ENCODE data around the gene KRT16. TPM values are rescaled to one million over a fixed set of nuclear protein-coding genes. Genes with fewer than 3 reads are reported as not detected.
"Not testable (repeated sequence)": the region's sequence is repeated elsewhere in the genome, so short reads cannot be mapped to it uniquely, and the experiment has no call there.

The KRT16 gene
- total RNA-seq (2021; ENCODE audit: unreplicated experiment) (0.61 TPM), Bru-seq, nascent RNA (percentile 22 among the genes with signal in this experiment), BruChase-seq, experiment 1, labeled RNA remaining after a 6-hour chase (percentile 36 among the genes with signal in this experiment), BruChase-seq, experiment 2, labeled RNA remaining after a 2-hour chase (percentile 21 among the genes with signal in this experiment)
- polyA plus RNA-seq (2012): 3.0 and 4.7 TPM in 2 replicates
- long read RNA-seq, partial matches to known transcripts: 0 of 1 reads
- long read RNA-seq, other reads (novel, unspliced or antisense): 1 of 1 reads

GRCh38 chr17:41612376-41613160, at the start of gene KRT16:
TSS of gene KRT16 (minus strand) at chr17:41612767. CDS start at chr17:41612688, 79 bp downstream.
- Histone ChIP-seq H2AFZ (ENCODE audit: low read depth, low read length, poor library complexity, severe bottlenecking) (peak within 1 kb of the TSS; percentile 76), H3K27ac (ENCODE audit: low read depth, low read length) (0 out of 2 replicates have a peak within 1 kb of the TSS, but pooled peaks have one; percentile 16), H3K4me1 (ENCODE audit: control insufficient read depth in 1 of 2, insufficient read depth in 2 of 2, low read length in 2 of 2) (peaks cover 2 to 18% of the 10 kb centered on the region in 2 experiments; a peak in 3 of 4 replicates), H3K4me3 (replicated peaks in 1 of 2; ENCODE audit: low read depth in 1 of 2, low read length in 2 of 2) (peak within 1 kb of the TSS in 1 of 2 experiments; percentile 28; a peak in 1 of 4 replicates), H3K9ac (ENCODE audit: low read length) (peak within 1 kb of the TSS; percentile 24; the same call in 1 of the 2 replicates), H3K4me2 (ENCODE audit: low read length) (peak within 1 kb of the TSS; percentile 67)
- H3K27me3 ChIP-seq (ENCODE audit: insufficient read depth, low read length); POLR2A ChIA-PET; RAD21 ChIA-PET (ENCODE audit: low non-redundant PET in 1 of 2, low total read pairs in 2 of 2, uncharacterized antibody in 2 of 2, unreplicated experiment in 2 of 2); H4K20me1 ChIP-seq (ENCODE audit: insufficient read depth); H3K36me3 ChIP-seq (ENCODE audit: control insufficient read depth in 1 of 2, insufficient read depth in 2 of 2, low read length in 2 of 2); H3K79me2 ChIP-seq (ENCODE audit: insufficient read depth, low read length); intact Hi-C loops (cut with micrococcal nuclease); CTCF ChIA-PET; BruUV-seq (replicated peaks); H3K9me3 ChIP-seq (ENCODE audit: control insufficient read depth in 1 of 2, insufficient read depth in 1 of 2, low read depth in 1 of 2, low read length in 2 of 2); H3K9me2 ChIP-seq (ENCODE audit: insufficient read depth): not testable (repeated sequence)
- peak; percentile 32 for DNase-seq (ENCODE audit: low read depth, low spot score)
- TF ChIP-seq FOSL1 (IDR thresholded peaks at IDR 0.05; ENCODE audit: low read depth): peak; percentile 43
- ATAC-seq: peak; percentile 91

GRCh38 chr17:41660221-41660711, 47.7 kb upstream of the KRT16 start:
- ChIA-PET CTCF (interaction anchor here (7.4 to 8.7 kb wide), 2 partner anchors 10 to 110 kb away, joined by 203 to 217 read pairs; no protein-coding TSS in a partner anchor), POLR2A (no interaction called here), RAD21 (ENCODE audit: low non-redundant PET in 1 of 2, low total read pairs in 2 of 2, uncharacterized antibody in 2 of 2, unreplicated experiment in 2 of 2) (interaction anchor here (0.5 to 1.4 kb wide), 3 partner anchors 9 to 111 kb away, joined by 5 to 6 read pairs (median 5); no protein-coding TSS in a partner anchor)
- Histone ChIP-seq H3K4me3 (replicated peaks in 1 of 2; ENCODE audit: low read depth in 1 of 2, low read length in 2 of 2) (no peak overlapping the region), H3K27ac (ENCODE audit: low read depth, low read length) (no peak overlapping the region), H4K20me1 (ENCODE audit: insufficient read depth) (no peaks in the 10 kb centered on the region), H3K9me3 (ENCODE audit: control insufficient read depth in 1 of 2, insufficient read depth in 1 of 2, low read depth in 1 of 2, low read length in 2 of 2) (no peaks in the 10 kb centered on the region), H3K36me3 (ENCODE audit: control insufficient read depth in 1 of 2, insufficient read depth in 2 of 2, low read length in 2 of 2) (no peaks in the 10 kb centered on the region), H3K79me2 (ENCODE audit: insufficient read depth, low read length) (no peaks in the 10 kb centered on the region), H3K9me2 (ENCODE audit: insufficient read depth) (no peaks in the 10 kb centered on the region), H3K4me2 (ENCODE audit: low read length) (no peak overlapping the region), H3K4me1 (ENCODE audit: control insufficient read depth in 1 of 2, insufficient read depth in 2 of 2, low read length in 2 of 2) (peaks cover 6 to 59% of the 10 kb centered on the region in 2 experiments), H2AFZ (ENCODE audit: low read depth, low read length, poor library complexity, severe bottlenecking) (no peak overlapping the region), H3K27me3 (ENCODE audit: insufficient read depth, low read length) (no peaks in the 10 kb centered on the region), H3K9ac (ENCODE audit: low read length) (no peak overlapping the region)
- ATAC-seq: no peak
- intact Hi-C loops (cut with micrococcal nuclease): no loop called here
- no peak for DNase-seq (ENCODE audit: low read depth, low spot score)
- no TSS peak for BruUV-seq (replicated peaks)
- TF ChIP-seq SP1 (IDR thresholded peaks at IDR 0.05; ENCODE audit: low read depth): no peak
- TF ChIP-seq, protein P1, sequence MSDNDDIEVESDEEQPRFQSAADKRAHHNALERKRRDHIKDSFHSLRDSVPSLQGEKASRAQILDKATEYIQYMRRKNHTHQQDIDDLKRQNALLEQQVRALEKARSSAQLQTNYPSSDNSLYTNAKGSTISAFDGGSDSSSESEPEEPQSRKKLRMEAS (IDR thresholded peaks at IDR 0.05): peak; percentile 33; the same call in 1 of the 2 replicates
